Muscle layer of duodenum (tissue), 2 donors: ENCODE results near the gene ACSF3.

Source experiments
- H3K27ac ChIP-seq: one replicate; pipeline ENCODE4 v1.7.0; 2013; ENCODE audit warnings: mild to moderate bottlenecking, low read length
- H3K27me3 ChIP-seq: one replicate; pipeline ENCODE4 v1.7.0; 2013; ENCODE audit warnings: low read depth, mild to moderate bottlenecking, control low read depth, low read length
- H3K36me3 ChIP-seq, 2 donors: one replicate each; pipeline ENCODE4 v1.7.0; 2013; ENCODE audit warnings: low read length in 2 of 2, control low read depth in 1 of 2, mild to moderate bottlenecking in 1 of 2; ENCODE audit not compliant: insufficient read depth in 2 of 2, control insufficient read depth in 1 of 2
- H3K4me1 ChIP-seq, 2 donors: one replicate each; pipeline ENCODE4 v1.7.0; 2013; ENCODE audit warnings: low read length in 2 of 2, mild to moderate bottlenecking in 2 of 2, control low read depth in 1 of 2, moderate library complexity in 1 of 2; ENCODE audit not compliant: insufficient read depth in 2 of 2, control insufficient read depth in 1 of 2
- H3K4me3 ChIP-seq, 2 donors: one replicate each; pipeline ENCODE4 v1.7.0; 2013; ENCODE audit warnings: low read length in 2 of 2, low read depth in 1 of 2, mild to moderate bottlenecking in 1 of 2
- H3K9me3 ChIP-seq, 2 donors: one replicate each; pipeline ENCODE4 v1.7.0; 2013; ENCODE audit warnings: low read length in 2 of 2, control low read depth in 1 of 2, mild to moderate bottlenecking in 1 of 2; ENCODE audit not compliant: control insufficient read depth in 1 of 2
- donor health status: healthy.

ACSF3 gene

DNA sequence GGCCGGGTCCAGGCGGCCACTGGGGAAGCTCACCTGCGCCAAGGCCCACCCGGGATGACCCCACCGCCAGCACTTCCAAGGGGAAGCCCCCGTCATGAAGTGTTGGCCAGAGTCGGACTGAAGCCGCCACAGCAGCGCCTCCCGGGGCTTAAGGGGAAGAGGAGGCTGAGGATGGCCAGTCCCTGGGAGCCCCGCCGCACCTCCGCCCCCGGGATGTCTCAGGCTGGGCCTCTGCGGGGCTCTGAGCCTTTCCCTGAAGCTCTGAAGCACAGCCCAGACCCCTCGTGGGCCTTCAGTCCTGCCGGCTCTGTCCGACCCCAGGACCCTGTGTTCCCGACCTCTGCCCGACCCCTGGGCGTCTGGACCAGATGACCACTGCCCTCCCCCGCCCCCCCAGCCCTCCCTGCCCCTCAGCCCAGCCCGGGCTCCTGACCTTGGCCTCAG is 42.8 kb upstream of the ACSF3 start:
- Histone ChIP-seq H3K36me3 (no peaks in the 10 kb centered on the region), H3K27ac (no peak overlapping the region), H3K27me3 (peaks cover 10% of the 10 kb centered on the region), H3K9me3 (no peaks in the 10 kb centered on the region), H3K4me3 (no peak overlapping the region), H3K4me1 (no peaks in the 10 kb centered on the region)

GRCh38 chr16:89051521-89052166 is 42.0 kb upstream of the ACSF3 start:
- H3K27me3 ChIP-seq = peaks cover 9% of the 10 kb centered on the region
- no peak overlapping the region for H3K27ac ChIP-seq
- H3K4me3 ChIP-seq = no peak overlapping the region
- no peaks in the 10 kb centered on the region for H3K9me3 ChIP-seq
- H3K36me3 ChIP-seq = no peaks in the 10 kb centered on the region
- H3K4me1 ChIP-seq = no peaks in the 10 kb centered on the region

GRCh38 chr16:89052191-89052889 is 41.3 kb upstream of the ACSF3 start:
- Histone ChIP-seq H3K9me3 (no peaks in the 10 kb centered on the region), H3K4me3 (no peak overlapping the region), H3K27me3 (peaks cover 2% of the 10 kb centered on the region), H3K27ac (no peak overlapping the region), H3K36me3 (no peaks in the 10 kb centered on the region), H3K4me1 (no peaks in the 10 kb centered on the region)

DNA sequence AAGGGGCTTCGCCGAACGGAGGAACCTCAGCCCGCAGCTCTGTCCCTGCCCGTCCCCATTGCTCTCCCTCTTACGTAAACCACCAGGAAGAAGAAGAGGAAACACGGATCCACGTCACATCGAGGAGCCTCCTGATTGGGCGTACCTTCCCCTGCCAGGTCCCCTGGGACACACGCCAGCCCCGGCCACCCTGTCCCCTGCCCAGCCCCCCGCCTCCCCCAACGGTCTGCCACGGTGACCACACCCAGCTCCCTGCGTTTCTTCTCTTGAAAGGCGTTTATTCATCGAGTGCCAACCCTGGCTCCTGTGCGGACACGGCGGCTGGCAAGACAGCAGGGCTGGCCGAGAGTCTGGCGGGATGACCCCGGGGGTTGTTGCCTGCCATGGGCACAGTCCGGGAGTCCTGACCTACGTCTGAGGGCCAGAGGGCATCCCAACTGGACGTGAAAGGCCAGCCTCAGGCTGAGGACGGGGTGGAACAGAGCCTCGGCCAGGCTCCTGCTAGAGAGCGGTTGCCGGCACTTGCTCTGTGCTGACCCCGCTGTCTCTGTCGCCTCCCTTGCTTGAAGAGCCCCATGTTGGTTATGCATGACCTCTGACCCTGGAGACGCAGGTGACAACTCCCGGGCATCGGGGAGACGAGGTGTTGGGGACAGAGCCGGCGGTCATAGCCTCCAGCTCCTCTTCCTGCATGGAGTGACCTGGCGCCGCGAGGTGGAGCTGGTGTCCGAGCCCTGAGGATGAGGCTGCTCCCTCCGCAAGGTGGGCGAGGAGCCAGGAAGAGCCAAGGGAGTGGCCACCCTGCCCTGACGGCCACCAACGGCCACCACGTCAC is 40.5 kb upstream of the ACSF3 start:
- H3K27me3 ChIP-seq = no peaks in the 10 kb centered on the region
- H3K36me3 ChIP-seq = no peaks in the 10 kb centered on the region
- H3K4me1 ChIP-seq = no peaks in the 10 kb centered on the region
- no peak overlapping the region for H3K27ac ChIP-seq
- H3K9me3 ChIP-seq = no peaks in the 10 kb centered on the region
- no peak overlapping the region for H3K4me3 ChIP-seq

DNA sequence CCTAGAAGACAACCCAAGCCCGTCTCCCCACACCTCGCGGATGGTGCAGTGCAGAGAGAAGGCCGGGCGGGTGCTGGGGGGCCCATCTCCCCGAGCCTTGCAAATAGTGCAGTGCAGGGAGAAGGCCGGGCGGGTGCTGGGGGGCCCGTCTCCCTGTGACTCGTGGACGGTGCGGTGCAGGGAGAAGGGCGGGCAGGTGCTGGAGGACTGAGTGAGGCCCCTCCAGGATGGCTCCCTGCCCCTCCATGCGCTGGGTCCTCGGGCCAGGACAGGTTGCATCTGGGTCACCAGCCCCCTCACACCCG is 40.0 kb upstream of the ACSF3 start:
- no peaks in the 10 kb centered on the region for H3K36me3 ChIP-seq
- no peak overlapping the region for H3K4me3 ChIP-seq
- H3K4me1 ChIP-seq = no peaks in the 10 kb centered on the region
- no peaks in the 10 kb centered on the region for H3K27me3 ChIP-seq
- no peaks in the 10 kb centered on the region for H3K9me3 ChIP-seq
- H3K27ac ChIP-seq = no peak overlapping the region

DNA sequence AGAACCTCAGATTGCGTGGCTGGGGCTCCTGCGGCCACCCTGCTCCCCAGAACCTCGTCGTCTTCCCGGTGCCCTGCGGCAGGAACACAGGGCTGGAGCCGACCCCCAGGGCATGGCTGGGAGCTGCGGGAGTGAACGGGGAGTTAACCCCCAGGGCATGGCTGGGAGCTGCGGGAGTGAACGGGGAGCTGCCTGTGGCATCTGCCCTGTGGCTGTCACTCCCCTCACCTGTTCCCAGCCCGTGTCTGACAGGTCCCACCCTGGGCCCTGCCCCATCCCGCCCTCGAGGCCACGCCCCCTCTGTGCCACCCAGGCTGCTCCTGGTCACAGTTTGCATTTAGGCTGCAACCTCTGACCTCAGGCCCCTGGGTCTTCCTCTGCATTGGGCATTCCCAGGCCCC is 39.4 kb upstream of the ACSF3 start:
- no peaks in the 10 kb centered on the region for H3K27me3 ChIP-seq

DNA sequence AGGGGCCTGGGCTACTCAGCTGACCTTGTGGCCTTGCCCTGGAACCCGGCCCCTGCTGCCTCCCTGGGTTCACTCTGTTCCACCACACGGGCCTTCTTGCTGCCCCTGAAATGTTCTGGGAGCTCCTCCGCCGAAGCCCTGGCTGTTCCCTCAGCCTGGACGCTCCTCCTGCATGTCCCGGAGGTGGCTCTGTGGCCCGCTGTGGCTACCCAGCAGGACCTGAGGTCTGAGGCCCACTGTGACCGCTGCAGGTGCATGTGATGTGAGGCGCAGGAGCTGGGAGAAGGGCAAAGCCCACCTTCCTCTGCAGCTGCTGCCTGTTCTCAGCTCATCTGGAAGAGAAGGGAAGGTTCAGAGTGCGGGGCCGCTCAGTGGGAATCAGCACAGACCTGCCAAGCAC is 38.9 kb upstream of the ACSF3 start:
- Histone ChIP-seq H3K27ac (no peak overlapping the region), H3K4me1 (no peaks in the 10 kb centered on the region), H3K36me3 (no peaks in the 10 kb centered on the region), H3K9me3 (no peaks in the 10 kb centered on the region), H3K4me3 (no peak overlapping the region), H3K27me3 (no peaks in the 10 kb centered on the region)

More for the DNA sequence above, 39.4 kb upstream of the ACSF3 start:
- Histone ChIP-seq H3K27ac (no peak overlapping the region), H3K36me3 (no peaks in the 10 kb centered on the region), H3K4me3 (no peak overlapping the region), H3K9me3 (no peaks in the 10 kb centered on the region), H3K4me1 (no peaks in the 10 kb centered on the region)

- H3K9me3 ChIP-seq = no peaks in the 10 kb centered on the region
- H3K27me3 ChIP-seq = no peaks in the 10 kb centered on the region
- no peak overlapping the region for H3K27ac ChIP-seq
- H3K4me3 ChIP-seq = no peak overlapping the region
- no peaks in the 10 kb centered on the region for H3K36me3 ChIP-seq
- no peaks in the 10 kb centered on the region for H3K4me1 ChIP-seq
These were observed 38.3 kb upstream of the ACSF3 start for GRCh38 chr16:89055313-89055712.

DNA sequence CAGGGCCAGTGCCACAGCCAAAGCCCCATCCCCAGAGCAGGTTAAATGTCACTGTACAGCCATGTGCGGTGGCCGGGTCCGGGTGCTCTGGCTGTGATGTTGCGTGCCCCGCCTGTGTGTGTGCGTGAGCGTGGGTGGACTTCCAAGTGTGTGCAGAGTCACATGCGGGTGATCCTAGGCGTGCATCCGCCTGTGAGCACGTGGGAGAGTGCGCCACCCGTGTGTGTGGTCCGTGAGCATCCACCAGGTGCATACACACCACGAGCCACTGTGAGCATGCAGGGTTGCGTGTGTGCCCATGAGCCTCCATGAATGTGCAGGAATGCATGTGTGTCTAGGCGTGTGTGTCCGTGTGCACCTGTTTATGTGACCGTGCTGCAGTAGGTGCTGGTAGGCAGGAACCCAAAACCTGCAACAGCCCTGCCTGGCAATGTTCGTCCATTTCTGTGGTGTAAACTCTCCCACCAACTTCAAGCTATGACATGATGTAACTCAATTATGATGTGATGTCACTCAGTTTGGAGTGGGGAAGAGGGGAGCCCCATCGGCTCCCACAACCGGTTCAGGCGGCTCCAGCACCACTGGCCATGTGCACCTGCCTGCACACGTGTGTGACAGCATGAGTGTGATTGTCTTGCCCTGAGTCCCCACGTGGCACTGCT is 37.6 kb upstream of the ACSF3 start:
- H3K4me1 ChIP-seq = no peaks in the 10 kb centered on the region
- H3K27me3 ChIP-seq = no peaks in the 10 kb centered on the region
- H3K36me3 ChIP-seq = no peaks in the 10 kb centered on the region
- H3K9me3 ChIP-seq = no peaks in the 10 kb centered on the region
- no peak overlapping the region for H3K4me3 ChIP-seq
- no peak overlapping the region for H3K27ac ChIP-seq

DNA sequence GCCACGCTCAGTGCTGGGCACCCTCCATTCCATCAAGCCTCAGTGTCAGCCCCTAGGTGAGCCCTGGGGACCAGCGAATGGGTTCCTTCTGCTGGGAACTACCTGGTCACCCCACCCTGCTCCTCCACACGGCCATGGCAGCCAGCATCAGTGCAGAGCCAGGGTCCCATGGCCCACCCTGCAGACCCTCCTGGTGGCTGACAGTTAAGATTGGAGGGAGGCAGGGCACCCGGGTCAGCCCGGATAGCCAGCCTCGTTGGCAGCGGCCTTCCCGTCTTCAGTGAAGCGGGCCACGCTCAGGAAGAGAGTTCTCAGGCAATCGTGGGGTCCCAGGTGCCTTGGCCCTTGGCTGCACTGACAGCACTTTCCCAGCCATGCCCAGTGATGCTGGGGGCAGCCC is 37.1 kb upstream of the ACSF3 start:
- H3K4me3 ChIP-seq = no peak overlapping the region

GRCh38 chr16:89057738-89058137 is 35.9 kb upstream of the ACSF3 start:
- Histone ChIP-seq H3K4me3 (no peak overlapping the region), H3K27ac (no peak overlapping the region)

More for the DNA sequence above, 37.1 kb upstream of the ACSF3 start:
- H3K27me3 ChIP-seq = no peaks in the 10 kb centered on the region
- H3K27ac ChIP-seq = no peak overlapping the region
- H3K4me1 ChIP-seq = no peaks in the 10 kb centered on the region
- no peaks in the 10 kb centered on the region for H3K36me3 ChIP-seq
- H3K9me3 ChIP-seq = no peaks in the 10 kb centered on the region

More at GRCh38 chr16:89057738-89058137, 35.9 kb upstream of the ACSF3 start:
- no peaks in the 10 kb centered on the region for H3K36me3 ChIP-seq
- H3K4me1 ChIP-seq = no peaks in the 10 kb centered on the region
- no peaks in the 10 kb centered on the region for H3K27me3 ChIP-seq
- H3K9me3 ChIP-seq = no peaks in the 10 kb centered on the region
